HG03159 (cell line): ENCODE data around the gene ARVCF.

Experiments used
- ATAC-seq: cut with Tn5 transposase; IDR thresholded peaks from one replicate; pipeline ENCODE4 v1.9.1; 2021; ENCODE audit warnings: mild to moderate bottlenecking, moderate library complexity; ENCODE audit not compliant: unreplicated experiment

ARVCF gene

GRCh38 chr22:20016734-20017621 is at the start of gene ARVCF:
ARVCF (minus strand) TSS chr22:20016823; CDS start chr22:19990794, 26,029 bp downstream.
- peak; percentile 62 for ATAC-seq

DNA sequence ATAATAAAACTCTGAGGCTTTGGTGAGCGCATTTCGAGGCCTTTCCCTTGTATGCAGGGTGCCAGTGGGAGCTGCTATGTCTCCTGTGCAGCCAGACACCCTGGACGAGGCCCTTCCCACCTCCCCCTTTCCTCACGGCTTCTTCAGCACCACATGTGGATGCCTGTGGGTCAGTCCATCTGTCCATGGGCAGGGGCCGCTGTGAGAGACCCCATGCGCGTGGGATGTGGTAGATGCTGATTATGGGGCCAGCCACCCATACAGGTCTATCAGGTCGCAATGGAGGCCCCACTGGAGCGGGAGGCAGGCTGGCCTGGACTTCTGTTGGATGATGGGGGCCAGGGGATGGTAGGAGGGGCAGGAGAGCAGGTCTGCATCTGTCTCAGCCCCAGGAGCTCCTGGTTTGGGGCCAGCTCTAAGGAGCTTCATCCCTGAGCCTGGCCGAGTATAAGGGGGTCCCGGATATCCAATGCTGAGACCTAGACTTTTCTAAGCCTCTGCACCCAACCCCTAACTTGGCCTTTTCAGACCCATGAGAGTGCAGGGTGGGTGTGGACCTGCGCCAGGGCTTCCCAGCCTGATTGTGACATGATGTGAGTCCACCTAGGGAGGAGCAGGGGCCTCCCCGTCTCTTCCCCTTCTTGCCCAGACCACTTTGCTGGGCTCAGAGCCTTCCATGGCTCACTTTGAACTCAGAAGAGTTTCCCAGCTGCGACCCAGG is 49.4 kb upstream of the ARVCF start:
- no peak for ATAC-seq

DNA sequence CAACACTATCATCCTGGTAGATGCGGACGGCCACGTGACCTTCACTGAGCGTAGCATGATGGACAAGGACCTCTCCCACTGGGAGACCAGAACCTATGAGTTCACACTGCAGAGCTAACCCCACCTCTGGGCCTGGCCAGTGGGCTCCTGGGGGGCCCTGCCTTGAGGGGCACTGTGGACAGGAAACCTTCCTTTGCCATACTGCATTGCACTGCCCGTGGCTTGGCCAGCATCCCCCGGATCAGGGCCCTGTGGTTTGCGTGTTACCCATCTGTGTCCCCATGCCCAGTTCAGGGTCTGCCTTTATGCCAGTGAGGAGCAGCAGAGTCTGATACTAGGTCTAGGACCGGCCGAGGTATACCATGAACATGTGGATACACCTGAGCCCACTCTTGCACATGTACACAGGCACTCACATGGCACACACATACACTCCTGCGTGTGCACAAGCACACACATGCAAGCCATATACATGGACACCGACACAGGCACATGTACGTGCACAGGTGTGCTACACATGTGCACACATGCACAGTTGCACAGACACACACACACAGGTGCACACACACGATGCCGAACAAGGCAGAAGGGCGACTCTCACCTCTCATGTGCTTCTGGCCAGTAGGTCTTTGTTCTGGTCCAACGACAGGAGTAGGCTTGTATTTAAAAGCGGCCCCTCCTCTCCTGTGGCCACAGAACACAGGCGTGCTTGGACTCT is 48.1 kb upstream of the ARVCF start:
- ATAC-seq: no peak

DNA sequence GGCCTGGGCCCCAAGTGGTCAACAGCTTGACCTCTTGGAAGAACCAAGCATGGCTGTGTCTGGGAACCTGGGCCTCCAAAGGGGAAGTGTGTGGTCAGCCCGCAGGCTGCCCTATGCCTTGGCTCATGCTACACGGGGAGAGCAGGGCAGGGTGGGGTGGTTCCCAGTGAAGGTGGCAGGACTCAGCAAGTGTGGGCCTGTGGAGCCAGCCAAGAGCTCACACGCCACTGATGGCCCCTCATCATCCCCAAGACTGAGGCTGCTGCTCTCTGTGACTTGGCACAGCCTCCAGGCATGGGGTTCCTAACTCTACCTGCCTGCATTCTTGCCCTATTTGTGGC is 47.5 kb upstream of the ARVCF start:
- no peak for ATAC-seq

- no peak for ATAC-seq
Observed at GRCh38 chr22:20063271-20064139, 46.9 kb upstream of the ARVCF start.

DNA sequence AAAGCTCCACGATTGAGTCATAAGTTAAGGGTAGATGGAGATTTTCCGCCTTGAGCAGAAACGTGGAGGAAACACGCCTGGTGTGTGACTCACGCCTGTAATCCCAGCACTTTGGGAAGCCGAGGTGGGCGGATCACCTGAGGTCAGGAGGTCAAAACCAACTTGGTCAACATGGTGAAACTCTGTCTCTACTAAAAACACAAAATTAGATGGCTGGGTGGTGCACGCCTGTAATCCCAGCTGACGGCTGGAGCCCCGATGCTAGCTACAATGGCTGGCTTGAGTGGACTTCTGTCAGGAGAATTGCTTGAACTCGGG is 46.1 kb upstream of the ARVCF start:
- ATAC-seq: no peak

- no peak for ATAC-seq
Observed at GRCh38 chr22:20062043-20062765, 45.6 kb upstream of the ARVCF start.

GRCh38 chr22:20061481-20061861 is 44.8 kb upstream of the ARVCF start:
- no peak for ATAC-seq

GRCh38 chr22:20060700-20061480 is 44.3 kb upstream of the ARVCF start:
- no peak for ATAC-seq

- ATAC-seq: no peak
Observed at GRCh38 chr22:20058989-20059770, 42.6 kb upstream of the ARVCF start.

DNA sequence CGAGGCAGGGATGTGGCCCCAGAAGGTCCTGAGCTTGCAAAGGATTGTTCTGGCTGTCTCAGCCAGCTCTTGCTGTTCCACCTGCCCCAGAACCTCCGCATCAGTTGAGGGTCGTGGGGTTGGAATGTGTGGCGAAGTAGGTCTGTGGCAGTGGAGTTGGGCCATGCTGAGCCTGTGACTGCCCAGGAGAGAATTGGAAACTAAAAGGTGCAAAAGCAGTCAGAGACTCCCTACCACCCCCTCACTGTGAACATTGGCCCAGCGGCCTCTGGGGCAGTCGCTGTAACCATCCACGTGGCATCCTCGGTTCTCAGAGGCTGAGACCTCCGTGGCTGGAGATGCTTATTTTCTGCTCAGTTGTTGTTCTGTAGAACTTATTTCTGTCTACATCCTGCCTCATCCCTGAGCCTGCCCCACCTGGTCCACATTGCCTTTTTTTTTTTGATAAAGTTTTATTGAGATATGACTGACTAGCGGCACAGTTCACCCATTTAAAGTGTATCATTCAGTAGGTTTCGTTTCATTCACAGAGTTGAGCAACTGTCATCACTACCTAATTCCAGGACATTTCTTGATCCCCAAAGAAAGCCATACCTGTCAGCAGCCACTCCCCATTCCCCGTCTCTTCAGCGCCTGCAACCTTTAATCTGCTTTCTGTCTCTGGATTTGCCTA is 41.1 kb upstream of the ARVCF start:
- no peak for ATAC-seq

- ATAC-seq: no peak
Observed at GRCh38 chr22:20056696-20057386, 40.2 kb upstream of the ARVCF start.

GRCh38 chr22:20056161-20056560 is 39.5 kb upstream of the ARVCF start:
- ATAC-seq: no peak

- no peak for ATAC-seq
Observed at GRCh38 chr22:20055654-20056053, 39.0 kb upstream of the ARVCF start.

DNA sequence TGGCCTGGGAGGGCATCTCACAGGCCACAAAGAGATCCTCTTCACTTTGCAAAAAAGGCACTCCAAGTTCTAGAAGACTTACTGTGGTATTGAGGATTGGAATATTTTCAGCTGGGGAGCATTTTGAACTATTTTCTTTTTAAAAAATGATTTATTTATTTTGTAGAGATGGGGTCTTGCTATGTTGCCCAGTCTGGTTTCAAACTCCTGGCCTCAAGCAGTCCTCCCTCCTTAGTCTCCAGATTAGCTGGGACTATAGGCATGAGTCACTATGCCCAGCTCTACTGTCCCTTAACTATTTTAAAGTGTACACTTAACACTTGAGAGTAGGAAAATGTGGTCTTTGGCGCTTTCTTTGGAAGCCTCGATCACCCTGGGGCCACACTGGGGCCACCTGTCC is 38.5 kb upstream of the ARVCF start:
- ATAC-seq: no peak

DNA sequence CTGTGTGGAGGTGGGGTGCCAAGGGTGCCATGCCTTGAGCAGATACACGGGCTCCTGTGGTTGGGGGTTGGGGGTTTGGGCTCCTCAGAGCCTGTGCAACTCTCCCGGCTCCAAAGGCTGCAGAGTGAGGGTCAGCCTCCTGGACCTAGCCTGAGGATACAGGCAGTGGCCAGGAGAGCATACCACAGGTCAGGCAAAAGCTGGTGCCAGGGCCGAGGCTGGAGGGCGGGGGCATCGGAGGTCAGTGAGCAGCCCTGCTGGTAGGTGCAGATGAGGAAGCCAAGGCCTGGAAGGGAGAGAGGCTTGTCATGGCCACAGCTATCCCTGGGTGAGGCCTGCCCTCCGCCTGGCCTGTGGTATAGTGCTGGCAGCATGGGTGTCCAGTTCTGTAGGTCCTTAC is 37.9 kb upstream of the ARVCF start:
- no peak for ATAC-seq

- no peak for ATAC-seq
Observed at GRCh38 chr22:20054034-20054427, 37.4 kb upstream of the ARVCF start.
